Activated CD4-positive, alpha-beta T cell treated with anti-CD3 and anti-CD28 coated beads, Interleukin-2, amount 50 U/mL, for 1 hour (primary cell): ENCODE measurements around the gene ATG12.

Experiments used
- DNase-seq: peaks from one replicate; pipeline ENCODE4 v3.0.0-alpha.2; 2020

The ATG12 gene

GRCh38 chr5:115806986-115807653 is 34.2 kb downstream of the ATG12 start:
- DNase-seq = no peak

DNA sequence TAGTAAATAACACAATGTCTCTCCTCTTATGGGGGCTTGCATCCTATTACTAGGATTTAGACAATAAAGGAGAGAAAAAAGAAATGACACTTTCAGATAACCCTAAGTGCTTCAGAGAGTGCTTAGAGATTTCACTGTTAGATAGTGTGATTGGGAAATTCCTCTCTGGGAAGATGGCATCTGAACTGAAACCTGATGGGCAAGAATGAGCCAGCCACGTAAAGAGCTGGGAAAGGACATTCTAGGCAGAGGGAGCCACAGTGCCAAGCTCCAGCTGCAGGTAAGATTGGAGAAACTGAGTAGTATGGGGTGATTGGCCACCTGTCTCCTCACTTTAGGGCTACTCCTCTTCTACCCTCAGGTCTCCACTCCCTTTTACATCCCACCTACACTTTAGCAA is 39.4 kb downstream of the ATG12 start:
- no peak for DNase-seq

DNA sequence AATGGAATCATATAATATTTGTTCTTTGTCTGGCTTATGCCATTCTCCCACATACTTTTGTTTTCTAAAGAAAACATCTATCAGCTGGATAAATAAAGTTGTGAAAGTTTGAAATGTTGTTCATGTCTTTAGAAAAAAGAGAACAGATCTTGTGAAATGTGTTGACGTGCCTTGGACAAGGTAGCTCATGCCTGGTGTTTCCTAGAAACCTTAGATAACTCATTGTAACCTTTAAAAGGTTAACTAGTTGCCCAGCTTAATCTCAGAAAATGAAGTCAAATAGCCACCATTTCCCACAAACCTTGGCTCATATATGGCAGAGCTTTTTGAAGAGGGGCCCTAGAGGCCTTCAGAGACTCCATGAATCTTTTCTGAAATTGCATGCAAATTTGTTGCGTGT is 40.2 kb downstream of the ATG12 start:
- DNase-seq = no peak

DNA sequence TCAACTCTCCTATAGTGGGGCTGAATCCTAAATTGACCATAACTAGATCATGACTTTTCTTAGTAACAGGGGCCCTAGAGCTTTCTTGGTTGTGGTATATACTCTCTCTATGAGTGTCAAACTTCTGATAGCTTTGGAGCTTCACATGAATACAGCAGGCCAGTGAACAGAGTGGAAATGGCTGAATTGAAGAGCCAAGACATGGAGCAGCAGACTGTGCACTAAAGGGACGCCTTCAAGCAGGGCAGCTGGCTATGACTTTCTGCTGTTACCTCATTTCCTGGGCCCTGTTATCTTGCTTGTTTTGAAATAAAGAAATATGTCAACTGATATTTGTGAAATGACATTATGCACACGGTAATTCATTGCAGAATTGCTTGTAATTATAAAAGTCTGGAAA is 41.3 kb downstream of the ATG12 start:
- DNase-seq = no peak

DNA sequence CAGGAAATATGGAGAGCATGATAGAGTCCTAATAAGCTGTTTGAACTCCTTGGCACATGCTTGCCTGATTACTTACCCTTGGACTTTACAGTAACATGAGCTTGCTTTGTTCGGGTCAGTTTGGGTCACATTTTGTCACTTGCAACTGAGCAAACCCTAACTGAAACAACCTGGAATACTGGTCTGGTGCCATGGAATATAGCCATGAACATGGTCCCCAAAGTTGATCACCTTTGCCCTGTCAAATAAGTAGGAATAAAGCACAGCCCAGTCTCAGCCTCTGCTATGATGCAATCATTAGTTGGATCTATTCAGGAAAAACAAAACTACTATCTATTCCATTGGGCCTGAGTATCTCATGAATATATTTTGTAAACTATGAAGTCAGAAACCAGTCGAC is 43.1 kb downstream of the ATG12 start:
- DNase-seq = no peak

GRCh38 chr5:115796656-115797055 is 44.7 kb downstream of the ATG12 start:
- no peak for DNase-seq

DNA sequence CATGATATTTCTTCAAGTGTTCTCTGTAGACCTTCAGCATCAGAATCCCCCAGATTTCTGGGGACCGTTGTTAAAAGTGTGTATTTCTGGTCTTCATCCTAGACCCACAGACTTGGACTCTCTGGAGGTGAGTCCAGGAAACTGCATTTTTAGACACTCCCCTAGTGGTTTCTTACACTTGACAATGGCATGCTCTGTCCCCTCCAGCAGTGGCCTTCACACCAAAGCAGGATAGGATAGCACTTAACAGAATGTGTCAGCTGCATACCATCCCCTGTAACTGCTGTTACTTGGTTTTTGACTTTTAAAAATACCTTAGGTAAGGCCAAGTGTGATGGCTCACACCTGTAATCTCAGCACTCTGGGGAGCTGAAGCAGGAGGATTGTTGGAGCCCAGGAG is 45.7 kb downstream of the ATG12 start:
- DNase-seq = no peak

GRCh38 chr5:115788440-115788839 is 52.9 kb downstream of the ATG12 start:
- DNase-seq = no peak

GRCh38 chr5:115787426-115787825 is 53.9 kb downstream of the ATG12 start:
- no peak for DNase-seq

DNA sequence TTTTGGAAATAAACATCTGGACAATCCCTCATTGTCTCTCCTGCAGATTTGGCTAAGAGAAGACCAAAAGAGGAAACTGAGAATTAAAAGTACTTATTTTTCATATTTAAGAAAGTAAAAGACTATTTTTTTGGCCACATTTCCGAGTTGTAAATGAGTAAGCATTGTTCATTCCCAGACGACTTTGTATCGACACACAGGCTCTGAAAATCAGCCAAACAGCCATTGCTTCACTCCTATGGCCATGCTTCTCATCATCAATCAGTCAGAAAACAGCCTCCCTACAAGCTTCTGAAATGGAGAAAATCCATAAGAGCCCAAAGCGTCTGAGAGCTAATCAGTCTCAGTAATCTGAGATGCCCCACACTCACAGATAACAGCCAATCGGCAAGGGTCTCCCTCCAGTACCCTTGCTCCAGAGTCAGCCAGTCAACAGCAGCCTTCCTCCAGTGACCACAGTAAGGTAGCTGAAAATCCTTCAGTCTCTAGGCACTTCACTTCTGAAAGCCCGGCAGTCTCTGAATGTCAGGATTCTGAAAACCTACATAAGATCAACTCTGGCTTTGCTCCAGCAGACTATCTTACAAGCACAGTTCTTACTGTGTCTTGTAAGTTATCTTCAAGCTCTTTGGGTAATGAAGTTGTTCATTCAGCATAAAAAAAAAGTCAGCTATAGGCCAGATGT is 55.8 kb downstream of the ATG12 start:
- DNase-seq = no peak

DNA sequence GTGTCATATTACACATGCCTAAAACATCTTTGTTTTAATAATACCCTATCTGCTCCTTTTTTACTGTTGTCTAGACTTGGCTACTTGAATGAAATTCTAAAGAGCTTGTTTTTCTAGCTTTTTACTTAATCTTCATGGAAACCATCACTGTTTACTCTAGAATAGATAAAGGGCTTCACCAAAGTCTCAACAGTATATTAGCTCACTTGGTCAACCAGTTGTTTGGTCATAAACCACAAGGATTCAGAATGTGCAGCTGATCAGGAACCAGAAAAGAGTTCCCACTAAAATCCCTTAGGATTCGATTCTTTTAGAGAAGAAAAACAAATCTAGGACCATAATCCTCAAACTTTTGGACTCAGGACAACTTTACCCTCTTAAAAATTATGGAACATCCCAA is 62.9 kb downstream of the ATG12 start:
- DNase-seq = no peak
